CD4-positive, alpha-beta T cell treated with Interferon alpha-2 for 1 hour (primary cell): ENCODE measurements around the gene GMPR.
A peak's percentile ranks its signal among the peaks of the same experiment; 100 is the strongest.

Experiments
- DNase-seq, 2 donors: peaks; one replicate each; pipeline ENCODE4 v3.0.0-alpha.2; 2020 to 2022

Gene GMPR

DNA sequence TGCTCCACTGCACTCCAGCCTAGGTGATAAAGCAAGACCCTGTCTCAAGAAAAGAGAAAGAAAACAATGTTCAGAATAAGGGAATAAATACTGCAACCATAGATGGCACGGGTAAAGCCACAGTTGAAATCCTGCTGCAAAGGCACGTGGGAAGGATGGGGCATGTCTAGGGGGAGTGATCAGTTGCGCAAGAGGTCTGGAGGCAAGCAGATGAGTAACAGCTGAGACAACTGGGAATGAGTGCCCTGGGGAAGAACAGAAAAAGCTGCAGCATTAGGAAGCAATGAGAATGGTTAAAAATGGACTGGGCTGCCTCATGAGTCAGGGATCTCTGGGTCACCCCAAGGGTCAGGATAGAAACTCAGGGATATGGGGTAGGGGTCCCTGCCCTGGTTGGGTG lies 96.3 kb downstream of the GMPR start:
- peak in 1 of 2 donors; percentile 21 for DNase-seq

DNA sequence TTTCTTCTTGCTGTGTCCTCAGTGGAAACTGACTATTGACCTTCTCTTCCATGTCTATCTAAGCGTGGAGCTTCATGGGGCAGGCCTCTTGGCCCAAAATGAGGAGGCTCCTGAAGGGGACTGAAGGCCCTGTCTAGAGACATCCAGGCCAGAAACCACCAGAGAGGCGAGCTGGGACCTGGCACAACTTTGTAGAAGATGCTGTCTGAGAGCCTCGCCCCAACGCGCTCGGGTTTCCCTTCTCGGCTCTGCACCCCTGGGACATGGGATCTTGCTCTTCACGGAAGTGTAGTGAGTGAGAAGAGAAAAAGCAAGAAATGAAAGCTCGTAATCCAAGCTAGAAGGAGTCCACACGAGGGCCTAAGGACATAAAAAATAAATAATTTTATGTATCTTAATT lies 96.8 kb downstream of the GMPR start:
- no peak for DNase-seq

DNA sequence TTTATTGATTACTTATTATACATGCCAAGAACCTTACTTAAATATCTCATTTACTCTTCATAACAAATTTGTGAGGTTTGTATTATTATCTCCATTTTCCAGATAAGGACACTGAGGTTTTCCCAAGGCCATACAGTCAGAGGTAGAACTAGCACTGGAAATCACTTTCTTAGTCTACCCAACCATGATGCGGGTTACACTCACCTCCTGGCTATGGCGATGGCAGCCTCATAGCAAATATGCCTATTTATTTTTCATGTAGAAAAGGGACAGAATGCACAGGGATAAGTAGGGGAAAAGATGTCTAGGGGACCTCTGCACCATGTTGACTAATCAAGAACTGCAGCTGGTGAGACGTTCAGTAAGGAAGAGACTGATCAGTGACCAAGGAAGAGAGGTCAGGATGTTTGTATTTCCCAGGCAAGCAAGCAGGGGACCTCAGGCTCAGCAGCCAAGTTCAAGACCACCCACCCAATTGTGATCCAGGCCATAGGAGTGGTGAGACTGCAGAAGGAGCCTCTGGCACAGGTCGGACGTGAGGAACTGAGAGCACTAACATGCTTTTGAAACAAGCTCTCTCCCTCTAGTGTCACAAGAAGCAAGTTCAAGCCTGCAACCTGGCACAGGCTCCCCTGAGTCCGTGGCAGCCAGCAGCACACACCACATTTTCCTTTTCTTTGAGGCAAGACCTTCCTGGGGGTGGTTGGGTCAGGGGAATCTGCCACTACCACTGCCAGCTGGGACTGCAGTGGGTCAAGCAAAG lies 97.8 kb downstream of the GMPR start:
- DNase-seq: no peak

DNA sequence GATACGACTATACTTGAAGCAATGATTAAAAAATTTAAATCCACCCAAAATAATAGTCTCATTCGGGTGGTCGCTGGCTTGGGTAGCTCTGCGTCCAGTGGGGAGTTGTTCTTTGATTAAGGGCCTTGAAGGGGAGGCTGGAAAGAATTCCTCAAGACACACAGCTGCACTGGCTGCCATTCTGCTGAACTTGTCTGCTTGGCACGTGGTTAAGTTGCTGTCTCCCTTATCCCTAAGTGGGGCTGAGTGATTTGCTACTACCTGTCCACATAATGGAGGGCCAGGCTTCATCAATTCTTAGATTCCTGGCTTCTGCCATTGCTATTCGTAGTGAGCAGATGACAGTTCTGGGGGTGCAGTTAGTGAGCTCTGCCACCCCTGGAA lies 98.5 kb downstream of the GMPR start:
- DNase-seq: no peak

DNA sequence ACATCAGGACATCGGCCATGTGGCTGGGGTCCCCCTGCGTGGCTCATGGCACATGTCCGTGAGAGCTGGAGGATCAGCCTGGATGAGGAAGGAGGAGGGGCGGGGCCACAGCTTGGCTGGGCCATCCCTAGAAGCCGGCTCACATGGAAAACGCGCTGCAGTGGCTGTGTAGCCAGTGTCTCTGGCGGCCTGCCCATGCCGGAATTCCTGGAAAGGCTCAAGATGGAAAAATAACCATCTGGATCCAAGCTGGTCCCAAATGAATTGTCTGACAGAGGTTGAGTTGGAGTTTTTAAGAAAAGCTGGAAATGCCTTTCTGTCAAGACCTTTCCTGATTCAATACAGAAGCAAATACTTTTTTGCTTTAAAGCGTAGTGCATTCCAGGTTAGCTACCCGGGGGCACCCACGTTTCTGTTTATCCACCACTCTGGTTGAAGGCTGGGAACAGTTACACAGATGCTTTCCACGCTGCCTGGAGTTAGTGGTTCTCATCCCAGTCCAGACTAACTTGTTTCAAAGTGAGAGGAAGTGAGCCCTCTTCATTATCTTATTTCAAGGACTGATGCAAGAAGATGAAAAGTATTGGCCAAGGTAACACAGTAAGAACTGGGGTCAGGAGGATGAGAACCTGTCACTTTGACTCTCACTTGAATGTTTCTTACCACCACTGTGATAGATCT lies 99.0 kb downstream of the GMPR start:
- no peak for DNase-seq

DNA sequence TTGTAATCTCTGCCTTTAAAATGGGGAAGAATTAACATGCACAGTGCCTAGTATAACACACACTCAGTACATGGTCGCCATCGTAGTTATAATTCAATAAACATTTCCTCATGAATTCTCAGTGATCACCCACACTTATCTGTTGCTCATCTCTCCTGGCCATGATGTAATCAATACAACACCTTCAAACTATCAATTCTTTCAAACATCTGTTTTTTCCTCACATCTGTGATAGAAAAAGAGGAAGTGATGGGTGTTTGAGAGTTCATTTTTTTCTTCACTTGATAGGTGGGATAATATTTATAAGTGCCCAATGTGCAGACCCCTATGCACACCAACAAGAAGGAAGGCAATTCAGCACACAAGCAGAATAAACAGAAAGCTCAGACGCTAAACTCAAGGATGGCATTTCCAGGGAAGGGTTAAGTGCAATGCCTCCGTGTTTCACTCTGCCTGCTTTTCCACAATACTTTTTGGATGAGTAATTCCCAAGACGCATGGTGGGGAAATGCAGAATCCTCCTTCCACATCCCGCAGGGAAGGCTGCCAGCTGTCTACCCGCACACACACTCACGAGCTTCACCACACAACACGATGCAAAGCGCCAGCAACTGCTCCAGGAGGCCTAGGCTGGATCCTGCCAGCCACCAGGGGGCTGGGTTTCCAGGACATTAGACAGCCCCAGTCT lies 100.3 kb downstream of the GMPR start:
- DNase-seq: no peak

DNA sequence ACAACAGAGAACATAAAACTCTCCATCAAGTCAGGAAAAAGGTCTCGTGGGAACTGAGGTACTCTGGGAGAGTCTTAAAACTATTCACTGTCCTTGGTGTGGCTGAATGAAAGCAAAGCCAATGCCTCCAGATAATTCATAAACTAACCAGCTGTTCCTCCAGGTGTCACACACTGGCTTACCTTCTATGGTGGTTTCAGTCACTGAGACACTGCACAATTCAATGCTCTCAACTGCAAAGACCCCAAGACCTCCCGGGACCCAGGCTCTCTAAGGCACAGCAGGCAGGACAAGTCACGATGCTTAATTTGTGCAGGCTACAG lies 100.8 kb downstream of the GMPR start:
- DNase-seq: no peak

DNA sequence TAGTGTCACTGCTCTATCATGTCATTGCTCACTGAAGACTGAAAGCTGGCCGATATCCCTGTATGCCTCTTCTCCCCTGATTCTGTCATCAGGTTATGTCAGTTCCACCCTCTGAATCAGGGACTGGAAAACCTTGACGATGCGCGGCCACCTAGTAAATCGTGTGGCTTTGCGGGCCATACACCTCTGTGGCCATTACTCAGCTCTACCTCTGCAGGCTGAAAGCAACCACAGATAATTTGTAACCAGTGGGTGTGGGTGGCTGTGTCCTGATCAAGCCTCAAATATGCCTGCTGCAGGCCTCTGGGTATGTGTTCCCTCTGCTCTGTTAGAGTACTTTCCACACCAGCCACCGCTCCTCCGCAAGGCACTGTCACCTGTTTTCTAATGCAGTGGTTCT lies 105.2 kb downstream of the GMPR start:
- DNase-seq: no peak

DNA sequence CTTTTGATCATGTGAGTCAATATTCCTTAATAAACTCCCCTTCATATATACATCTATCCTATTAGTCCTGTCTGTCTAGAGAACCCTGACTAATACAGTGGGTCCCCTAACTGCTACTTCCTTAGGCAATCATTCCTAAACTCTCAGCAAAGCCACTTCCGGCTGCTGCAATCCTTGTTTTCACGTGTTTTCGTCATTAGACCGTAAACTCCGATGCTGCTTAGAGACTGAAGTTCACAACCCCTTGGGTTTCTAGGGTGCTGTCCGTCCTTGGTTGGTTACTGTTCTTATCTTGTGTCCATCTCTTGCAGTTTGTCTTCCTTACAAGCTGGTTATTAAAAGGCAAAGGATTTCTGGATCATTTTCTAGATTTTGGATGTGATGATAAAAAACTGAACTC lies 106.4 kb downstream of the GMPR start:
- no peak for DNase-seq
